ENCODE data around the gene PLXDC2.

Gene PLXDC2

DNA sequence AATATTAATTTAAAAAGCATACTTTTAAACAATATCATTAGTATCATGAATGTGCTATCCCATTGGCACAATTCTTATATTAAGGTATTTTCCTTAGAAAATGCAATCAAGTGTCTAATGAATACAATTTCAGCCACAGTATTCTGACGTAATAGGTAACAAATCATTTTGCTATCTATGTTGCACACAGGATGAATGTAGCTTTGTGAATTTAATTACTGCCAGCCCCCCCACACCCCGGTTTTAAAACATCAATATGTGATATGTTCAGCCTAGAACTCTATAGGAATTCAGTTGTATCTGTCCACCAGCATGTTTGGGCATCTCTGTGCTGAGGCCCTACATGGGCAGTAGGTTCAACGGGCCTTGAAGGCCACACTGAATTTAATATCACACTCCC is 274.6 kb downstream of the PLXDC2 start:
- Histone ChIP-seq H3K4me2 (ENCODE audit: low read length) (no peak overlapping the region), H3K27ac (no peak overlapping the region), H3K79me2 (peaks cover 6% of the 10 kb centered on the region), H3K9me3 (ENCODE audit: control insufficient read depth, low read length) (no peaks in the 10 kb centered on the region), H3K4me3 (ENCODE audit: low read depth, low read length) (no peak overlapping the region), H3K36me3 (ENCODE audit: control insufficient read depth, insufficient read depth, low read length) (no peaks in the 10 kb centered on the region), H3K27me3 (ENCODE audit: control insufficient read depth, insufficient read depth, low read length) (no peaks in the 10 kb centered on the region), H2AFZ (no peak overlapping the region), H3K9ac (no peak overlapping the region), H3K4me1 (peaks cover 6% of the 10 kb centered on the region)
- TF ChIP-seq CTCF (IDR thresholded peaks at IDR 0.05): no peak

GRCh38 chr10:20091698-20092097 is 275.5 kb downstream of the PLXDC2 start:
- Histone ChIP-seq H3K4me1 (peaks cover 6% of the 10 kb centered on the region), H3K4me2 (ENCODE audit: low read length) (no peak overlapping the region), H3K79me2 (peaks cover 2% of the 10 kb centered on the region), H3K9ac (no peak overlapping the region), H3K9me3 (ENCODE audit: control insufficient read depth, low read length) (no peaks in the 10 kb centered on the region), H3K36me3 (ENCODE audit: control insufficient read depth, insufficient read depth, low read length) (no peaks in the 10 kb centered on the region), H3K4me3 (ENCODE audit: low read depth, low read length) (no peak overlapping the region), H3K27ac (no peak overlapping the region), H3K27me3 (ENCODE audit: control insufficient read depth, insufficient read depth, low read length) (no peaks in the 10 kb centered on the region), H2AFZ (no peak overlapping the region)
- TF ChIP-seq CTCF (IDR thresholded peaks at IDR 0.05): no peak

DNA sequence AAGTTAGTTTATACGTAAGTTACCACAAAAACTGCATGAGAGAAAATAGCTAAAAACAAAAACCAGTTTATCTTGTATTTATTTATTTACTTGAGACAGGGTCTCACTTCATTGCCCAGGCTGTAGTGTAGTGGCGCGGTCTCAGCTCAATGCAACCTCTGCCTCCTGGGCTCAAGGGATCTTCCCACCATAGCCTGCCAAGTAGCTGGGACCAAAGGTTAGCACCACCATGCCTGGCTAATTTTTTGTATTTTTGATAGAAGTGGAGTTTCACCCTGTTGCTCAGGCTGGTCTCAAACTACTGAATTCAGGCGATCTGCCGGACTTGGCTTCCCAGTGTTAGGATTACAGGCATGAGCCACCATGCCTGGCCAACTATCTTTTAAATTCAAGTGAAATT is 277.4 kb downstream of the PLXDC2 start:
- H2AFZ ChIP-seq: no peak overlapping the region
- H3K36me3 ChIP-seq (ENCODE audit: control insufficient read depth, insufficient read depth, low read length): no peaks in the 10 kb centered on the region
- H3K9ac ChIP-seq: no peak overlapping the region
- H3K4me2 ChIP-seq (ENCODE audit: low read length): no peak overlapping the region
- no peaks in the 10 kb centered on the region for H3K79me2 ChIP-seq
- H3K4me3 ChIP-seq (ENCODE audit: low read depth, low read length): no peak overlapping the region
- H3K9me3 ChIP-seq (ENCODE audit: control insufficient read depth, low read length): no peaks in the 10 kb centered on the region
- H3K4me1 ChIP-seq: peaks cover 6% of the 10 kb centered on the region
- no peak for TF ChIP-seq CTCF (IDR thresholded peaks at IDR 0.05)
- H3K27me3 ChIP-seq (ENCODE audit: control insufficient read depth, insufficient read depth, low read length): no peaks in the 10 kb centered on the region
- no peak overlapping the region for H3K27ac ChIP-seq

DNA sequence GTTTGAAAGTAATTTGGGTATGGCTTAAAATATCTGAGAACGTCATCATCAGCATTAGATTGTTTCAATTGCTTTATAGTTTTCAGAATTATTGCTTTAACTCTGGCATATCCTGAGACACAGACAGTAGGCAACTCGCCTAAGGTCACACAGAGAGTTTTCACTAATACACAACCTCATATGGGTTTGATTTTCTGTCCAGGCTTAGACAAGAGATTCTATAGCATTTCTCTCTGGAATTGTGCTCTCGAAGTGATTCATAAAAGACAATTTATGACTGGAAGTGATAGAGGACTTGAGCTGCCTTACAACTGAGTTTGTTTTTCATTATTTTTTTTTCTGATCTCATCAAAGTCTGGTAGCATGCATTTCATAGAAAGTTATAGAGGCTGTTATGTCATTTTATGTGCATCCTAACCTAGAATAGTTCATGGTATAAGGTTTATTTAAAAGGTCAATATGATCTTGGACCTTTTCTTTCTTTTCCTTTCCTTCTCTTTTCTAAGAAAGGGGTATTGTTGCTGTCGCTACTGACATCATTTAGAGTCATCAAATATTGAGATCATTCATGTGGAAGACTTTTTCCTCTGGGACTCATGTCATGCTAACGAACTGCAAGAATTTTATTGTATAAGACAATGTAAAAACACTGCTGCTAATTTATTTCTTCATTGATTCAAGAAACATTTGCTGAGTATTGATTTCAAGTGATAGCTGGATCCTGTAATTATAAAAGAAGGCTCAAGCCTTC is 278.2 kb downstream of the PLXDC2 start:
- H3K4me2 ChIP-seq (ENCODE audit: low read length): no peak overlapping the region
- H3K9ac ChIP-seq: no peak overlapping the region
- H3K27ac ChIP-seq: no peak overlapping the region
- H3K4me1 ChIP-seq: peaks cover 6% of the 10 kb centered on the region
- H3K36me3 ChIP-seq (ENCODE audit: control insufficient read depth, insufficient read depth, low read length): no peaks in the 10 kb centered on the region
- no peak overlapping the region for H2AFZ ChIP-seq
- H3K27me3 ChIP-seq (ENCODE audit: control insufficient read depth, insufficient read depth, low read length): no peaks in the 10 kb centered on the region
- no peaks in the 10 kb centered on the region for H3K79me2 ChIP-seq
- TF ChIP-seq CTCF (IDR thresholded peaks at IDR 0.05): no peak
- H3K4me3 ChIP-seq (ENCODE audit: low read depth, low read length): no peak overlapping the region
- H3K9me3 ChIP-seq (ENCODE audit: control insufficient read depth, low read length): no peaks in the 10 kb centered on the region

GRCh38 chr10:20100171-20100570 is 283.9 kb downstream of the PLXDC2 start:
- H3K4me3 ChIP-seq (ENCODE audit: low read depth, low read length): no peak overlapping the region
- no peaks in the 10 kb centered on the region for H3K27me3 ChIP-seq (ENCODE audit: control insufficient read depth, insufficient read depth, low read length)
- H3K9me3 ChIP-seq (ENCODE audit: control insufficient read depth, low read length): no peaks in the 10 kb centered on the region
- peaks cover 18% of the 10 kb centered on the region for H3K4me1 ChIP-seq
- no peak overlapping the region for H3K9ac ChIP-seq
- H3K27ac ChIP-seq: peak overlapping the region; percentile 45
- H3K79me2 ChIP-seq: peaks cover 9% of the 10 kb centered on the region
- no peaks in the 10 kb centered on the region for H3K36me3 ChIP-seq (ENCODE audit: control insufficient read depth, insufficient read depth, low read length)
- H3K4me2 ChIP-seq (ENCODE audit: low read length): no peak overlapping the region
- no peak for TF ChIP-seq CTCF (IDR thresholded peaks at IDR 0.05)
- no peak overlapping the region for H2AFZ ChIP-seq

All from parathyroid adenoma (tissue), 2 donors.